HG03342 (cell line): ENCODE data around the gene ARID2.

Source experiments
- ATAC-seq: cut with Tn5 transposase; IDR thresholded peaks from one replicate; pipeline ENCODE4 v1.9.1; 2021; ENCODE audit warnings: mild to moderate bottlenecking, moderate library complexity; ENCODE audit not compliant: unreplicated experiment

ARID2 gene

DNA sequence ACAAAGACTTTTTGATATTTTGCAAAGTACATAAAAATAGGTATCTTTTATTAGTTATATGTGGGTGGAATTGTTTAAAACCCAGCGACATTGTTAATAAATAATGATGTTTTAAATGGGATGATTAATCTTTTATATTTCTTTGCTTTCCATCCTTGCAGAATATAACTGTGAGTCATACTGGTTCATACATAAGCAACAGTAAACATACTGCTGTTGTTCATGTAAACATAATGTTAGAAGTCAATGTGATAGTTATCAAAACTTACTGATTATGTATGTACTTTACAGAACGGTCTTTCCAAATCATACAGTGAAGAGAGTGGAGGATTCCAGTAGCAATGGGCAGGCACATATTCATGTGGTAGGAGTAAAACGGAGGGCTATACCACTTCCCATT, 119.8 kb downstream of the ARID2 start:
- no peak for ATAC-seq

DNA sequence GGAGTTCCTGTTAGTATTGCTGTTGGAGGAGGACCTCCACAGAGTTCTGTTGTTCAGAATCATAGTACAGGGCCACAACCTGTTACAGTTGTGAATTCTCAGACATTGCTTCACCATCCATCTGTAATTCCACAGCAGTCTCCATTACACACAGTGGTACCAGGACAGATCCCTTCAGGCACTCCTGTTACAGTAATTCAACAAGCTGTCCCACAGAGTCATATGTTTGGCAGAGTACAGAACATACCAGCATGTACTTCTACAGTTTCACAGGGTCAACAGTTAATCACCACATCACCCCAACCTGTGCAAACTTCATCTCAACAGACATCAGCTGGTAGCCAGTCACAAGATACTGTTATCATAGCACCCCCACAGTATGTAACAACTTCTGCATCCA, 120.8 kb downstream of the ARID2 start:
- ATAC-seq = no peak

DNA sequence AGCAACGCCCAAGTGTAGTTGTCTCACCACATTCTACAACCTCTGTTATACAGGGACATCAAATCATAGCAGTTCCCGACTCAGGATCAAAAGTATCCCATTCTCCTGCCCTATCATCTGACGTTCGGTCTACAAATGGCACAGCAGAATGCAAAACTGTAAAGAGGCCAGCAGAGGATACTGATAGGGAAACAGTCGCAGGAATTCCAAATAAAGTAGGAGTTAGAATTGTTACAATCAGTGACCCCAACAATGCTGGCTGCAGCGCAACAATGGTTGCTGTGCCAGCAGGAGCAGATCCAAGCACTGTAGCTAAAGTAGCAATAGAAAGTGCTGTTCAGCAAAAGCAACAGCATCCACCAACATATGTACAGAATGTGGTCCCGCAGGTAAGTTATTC, 123.0 kb downstream of the ARID2 start:
- ATAC-seq = no peak

DNA sequence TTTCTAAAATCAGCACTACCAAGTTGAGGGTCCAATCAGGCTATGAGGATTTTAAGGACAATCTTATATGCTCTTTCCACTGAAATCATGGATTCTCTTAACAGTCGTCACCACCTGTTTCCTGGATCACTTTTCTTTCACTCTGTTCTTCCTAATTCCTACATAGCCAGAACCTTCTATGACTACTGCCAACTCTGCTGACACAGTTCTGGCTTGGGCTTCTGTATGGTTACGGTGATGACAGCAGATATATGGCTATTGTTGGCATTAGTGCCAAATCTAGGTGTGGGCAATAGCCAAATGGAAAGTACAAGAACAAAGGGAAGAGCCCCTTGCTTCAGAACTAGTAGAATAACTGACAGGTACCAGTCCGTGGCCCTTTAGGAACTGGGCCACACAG, 124.0 kb downstream of the ARID2 start:
- ATAC-seq = no peak

DNA sequence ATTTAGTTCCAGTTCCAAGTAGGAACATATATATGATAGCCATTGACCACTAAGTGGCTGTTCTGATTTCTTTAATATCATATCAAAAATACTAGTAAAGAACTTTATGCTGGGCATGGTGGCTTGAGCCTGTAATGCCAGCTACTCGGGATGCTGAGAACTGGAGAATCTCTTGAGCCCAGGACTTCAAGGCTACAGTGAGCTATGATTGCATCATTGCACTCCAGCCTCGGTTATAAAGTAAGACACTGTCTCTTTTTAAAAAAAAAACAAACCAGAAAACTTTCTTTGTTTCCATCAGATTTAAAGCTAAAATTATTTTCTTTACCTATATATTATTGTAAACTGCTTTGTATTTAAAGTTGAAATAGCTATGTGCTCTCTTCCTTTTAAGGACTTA, 133.8 kb downstream of the ARID2 start:
- no peak for ATAC-seq

DNA sequence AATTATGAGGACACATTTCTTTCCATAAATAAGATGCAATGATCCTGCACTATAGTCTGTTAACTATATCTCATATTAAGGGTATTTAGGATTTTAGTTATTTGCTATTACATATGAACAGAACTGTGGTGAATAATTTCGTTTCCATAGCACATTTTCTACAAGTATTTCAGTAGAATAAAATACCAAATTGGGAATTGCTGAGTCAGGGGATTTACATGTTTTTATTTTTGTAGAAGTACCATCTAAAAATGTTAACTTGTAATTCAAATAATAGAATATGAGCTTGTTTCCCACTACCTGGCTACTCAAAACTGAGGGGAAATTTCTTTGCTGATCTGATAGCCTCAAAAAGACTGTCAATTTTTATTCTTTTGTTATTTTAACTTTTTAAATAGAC, 136.8 kb downstream of the ARID2 start:
- no peak for ATAC-seq

DNA sequence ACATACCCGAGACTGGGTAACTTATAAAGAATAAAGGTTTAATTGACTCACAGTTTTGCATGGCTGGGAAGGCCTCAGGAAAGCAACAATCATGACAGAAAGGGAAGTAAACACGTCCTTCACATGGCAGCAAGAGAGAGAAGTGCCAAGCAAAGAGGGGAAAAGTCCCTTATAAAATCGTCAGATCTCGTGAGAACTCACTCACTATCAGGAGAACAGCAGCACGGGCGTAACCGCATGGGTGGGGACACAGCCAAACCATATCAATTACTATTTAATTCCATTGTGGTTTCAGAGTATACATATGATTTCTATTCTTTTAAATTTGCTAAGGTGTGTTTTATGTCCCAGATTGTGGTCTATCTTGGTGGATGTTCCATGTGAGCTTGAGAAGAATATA, 142.9 kb downstream of the ARID2 start:
- ATAC-seq = no peak

DNA sequence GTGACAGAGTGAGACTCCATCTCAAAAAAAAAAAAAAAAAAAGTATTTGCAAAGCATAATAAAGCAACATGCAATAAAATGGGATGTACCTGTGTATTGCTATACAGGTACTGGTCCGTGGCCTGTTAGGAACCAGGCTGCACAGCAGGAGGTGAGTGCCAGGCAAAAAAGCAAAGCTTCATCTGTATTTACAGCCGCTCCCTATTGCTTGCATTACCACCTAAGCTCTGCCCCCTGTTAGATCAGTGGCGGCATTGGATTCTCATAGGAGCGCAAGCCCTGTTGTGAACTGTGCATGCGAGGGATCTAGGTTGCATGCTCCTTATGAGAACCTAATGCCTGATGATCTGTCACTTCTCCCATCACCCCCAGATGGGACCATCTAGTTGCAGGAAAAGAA, 147.6 kb downstream of the ARID2 start:
- no peak for ATAC-seq

DNA sequence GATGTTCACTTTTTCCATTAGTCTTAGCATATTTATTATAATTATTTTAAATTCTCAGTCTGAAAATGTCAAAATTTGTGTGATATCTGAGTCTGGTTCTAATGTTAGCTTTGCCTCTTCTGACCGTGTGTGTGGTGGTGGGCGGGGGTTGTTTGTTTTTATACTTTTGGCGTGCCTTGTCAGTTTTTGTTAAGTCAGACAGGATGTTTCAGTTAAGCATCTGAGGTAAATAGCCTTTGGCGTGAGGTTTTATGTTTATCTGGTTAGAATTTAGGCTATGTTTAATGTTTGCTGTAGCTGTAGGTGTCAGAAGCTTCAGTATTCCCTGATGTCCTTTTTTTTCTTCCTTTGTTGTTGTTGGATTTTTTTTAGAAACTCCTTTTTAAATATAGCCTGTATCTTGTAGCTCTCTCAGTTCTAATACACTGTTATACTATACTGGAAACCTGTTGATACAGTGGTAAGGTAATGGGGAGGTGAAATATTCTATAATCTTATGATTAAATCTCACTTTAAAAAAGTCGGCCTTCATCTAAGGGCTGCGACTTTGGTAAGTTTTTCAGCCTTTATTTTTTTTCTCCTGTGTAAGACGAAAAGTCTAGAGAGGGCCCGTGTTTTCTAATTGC, 149.2 kb downstream of the ARID2 start:
- no peak for ATAC-seq

DNA sequence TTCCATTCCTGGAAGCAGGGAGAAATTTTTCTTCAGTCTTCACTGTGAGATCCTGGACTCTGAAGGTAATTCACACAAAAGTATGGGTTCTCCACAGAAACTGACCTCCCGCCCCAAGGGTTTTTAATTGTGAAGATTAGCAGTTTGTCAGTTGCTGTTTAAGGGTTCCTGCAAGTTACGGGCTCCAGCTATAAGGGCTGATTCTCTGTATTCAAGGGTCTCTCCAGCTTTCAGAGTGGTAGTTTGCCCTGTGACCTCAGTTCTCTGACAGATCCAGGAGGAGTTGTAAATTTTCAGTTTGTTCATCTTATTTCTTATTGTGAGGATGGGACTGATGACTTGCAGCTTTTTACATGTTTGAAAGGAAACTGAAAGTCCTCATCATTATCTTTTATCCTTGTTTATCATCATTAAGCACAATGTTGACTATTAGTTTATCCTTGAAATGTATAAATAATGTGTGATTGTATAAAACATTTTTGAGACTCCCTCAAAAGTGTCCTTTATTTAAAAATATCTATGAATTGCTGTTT, 149.9 kb downstream of the ARID2 start:
- ATAC-seq = no peak

DNA sequence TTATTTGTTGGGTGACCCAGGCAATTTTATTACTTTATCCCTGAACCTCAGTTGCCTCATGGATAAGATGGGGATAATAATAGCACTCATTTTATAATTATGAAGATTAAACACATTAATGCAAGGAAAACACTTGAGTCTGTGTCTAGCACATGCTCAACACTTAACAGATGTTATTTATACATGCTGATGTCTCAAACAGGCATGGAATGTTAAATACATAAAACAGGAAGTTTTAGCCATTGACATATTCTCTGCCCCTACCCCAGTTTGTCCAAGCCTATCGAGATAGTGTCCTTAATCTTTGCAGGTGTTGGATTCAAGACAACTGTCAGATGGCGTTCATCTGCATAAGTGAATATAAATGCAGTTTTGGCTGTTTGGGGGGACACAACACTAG, 151.0 kb downstream of the ARID2 start:
- ATAC-seq = no peak

DNA sequence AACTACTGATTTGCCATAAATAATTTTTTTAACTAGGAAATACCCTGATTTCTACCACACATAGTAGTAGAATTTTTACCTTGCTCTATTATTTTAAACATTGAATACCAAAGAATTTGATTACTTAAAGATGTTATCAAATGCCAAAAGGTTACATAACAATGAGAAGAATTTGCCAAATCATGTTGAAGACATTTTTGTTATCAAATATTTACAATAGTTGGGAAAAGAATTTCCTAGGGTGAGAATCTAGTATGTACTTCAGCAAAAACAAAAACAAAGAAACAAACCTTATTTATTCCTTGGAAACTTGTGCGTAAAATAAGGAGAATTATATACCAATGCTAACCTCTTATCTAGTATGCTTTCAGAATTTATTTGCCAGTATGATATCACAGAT, 153.7 kb downstream of the ARID2 start:
- no peak for ATAC-seq

DNA sequence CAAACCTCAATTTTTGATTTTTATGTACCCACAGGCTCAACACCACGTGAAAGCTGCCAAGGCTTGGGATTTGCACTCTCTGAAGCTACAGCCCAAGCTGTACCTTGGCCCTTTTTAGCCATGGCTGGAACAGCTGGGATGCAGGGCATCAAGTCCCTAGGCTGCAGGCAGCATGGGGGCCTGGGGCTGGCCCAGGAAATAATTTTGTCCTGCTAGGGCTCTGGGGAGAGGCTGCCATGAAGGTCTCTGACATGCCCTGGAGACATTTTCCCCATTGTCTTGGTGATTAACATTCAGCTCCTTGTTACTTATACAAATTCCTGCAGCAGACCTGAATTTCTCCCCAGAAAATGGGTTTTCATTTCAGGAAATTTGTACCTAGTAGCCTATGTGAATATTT, 157.2 kb downstream of the ARID2 start:
- no peak for ATAC-seq

DNA sequence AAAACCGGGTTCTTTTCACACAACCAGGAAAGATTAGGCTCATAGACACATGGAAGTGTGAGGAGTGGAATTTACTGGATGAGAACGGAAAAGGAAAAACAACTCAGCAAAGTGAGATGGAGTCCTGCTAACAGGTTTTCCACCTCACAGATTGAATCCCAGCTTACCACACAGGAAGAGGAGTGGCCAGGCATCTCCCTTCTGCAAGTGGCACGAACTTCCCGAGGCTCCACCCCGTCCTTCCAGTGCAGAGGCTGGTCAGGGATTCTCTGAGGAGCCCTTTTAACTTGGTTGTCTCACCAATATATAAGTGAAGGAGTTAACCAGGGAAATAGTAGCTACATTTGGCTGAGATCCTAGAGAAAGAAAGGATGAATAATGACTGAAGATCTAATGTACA, 158.0 kb downstream of the ARID2 start:
- no peak for ATAC-seq

DNA sequence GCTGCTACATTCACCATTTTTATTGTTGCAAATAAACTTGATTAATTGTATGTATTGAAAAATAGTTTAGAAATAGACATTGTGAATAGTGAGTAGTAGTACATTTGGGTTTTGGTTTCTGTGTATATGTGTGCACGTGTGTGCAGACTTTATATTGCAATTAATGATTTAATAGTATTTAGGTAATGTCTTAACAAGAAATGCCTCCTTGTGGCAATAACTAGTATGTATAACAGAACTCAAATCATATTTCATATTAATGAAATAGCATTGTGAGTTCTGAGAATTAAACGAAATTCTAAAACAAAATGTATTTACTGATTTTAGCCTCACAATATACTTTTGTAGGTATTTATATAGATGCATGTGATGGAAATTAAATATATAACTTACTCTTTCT, 160.8 kb downstream of the ARID2 start:
- no peak for ATAC-seq

DNA sequence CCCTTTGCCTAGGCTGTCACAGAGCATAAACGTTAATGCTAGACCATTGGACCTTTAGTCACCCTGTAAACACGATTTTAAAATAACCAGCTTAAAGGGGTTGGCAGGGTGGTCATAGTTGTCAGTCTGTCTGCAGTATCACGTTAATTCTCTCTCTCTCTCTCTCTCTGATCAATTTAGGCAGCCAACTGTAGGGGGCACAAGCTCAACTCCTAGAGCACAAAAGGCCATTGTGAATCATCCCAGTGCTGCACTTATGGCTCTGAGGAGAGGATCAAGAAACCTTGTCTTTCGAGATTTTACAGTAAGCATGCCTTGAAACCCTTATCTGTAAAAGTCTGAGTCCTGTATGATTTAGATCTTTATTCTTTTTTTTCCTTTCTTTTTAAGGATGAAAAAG, 163.7 kb downstream of the ARID2 start:
- ATAC-seq = no peak

DNA sequence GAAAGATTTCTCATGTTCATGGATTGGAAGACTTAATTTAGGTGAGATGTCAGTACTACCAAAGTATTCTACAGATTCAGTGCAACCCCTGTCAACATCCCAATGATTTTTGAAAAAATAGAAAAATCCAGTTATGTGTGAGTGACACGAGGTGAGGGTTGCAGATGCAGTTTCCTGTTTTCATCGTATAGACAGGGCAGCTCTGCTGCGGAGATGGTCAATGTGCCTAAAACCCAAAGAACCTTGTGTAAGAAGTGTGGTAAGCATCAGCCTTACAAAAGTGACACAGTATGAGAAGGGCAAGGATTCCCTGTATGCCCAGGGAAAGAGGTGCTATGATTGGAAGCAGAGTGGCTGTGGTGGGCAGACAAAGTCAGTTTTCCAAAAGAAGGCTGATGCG, 166.5 kb downstream of the ARID2 start:
- ATAC-seq = no peak

DNA sequence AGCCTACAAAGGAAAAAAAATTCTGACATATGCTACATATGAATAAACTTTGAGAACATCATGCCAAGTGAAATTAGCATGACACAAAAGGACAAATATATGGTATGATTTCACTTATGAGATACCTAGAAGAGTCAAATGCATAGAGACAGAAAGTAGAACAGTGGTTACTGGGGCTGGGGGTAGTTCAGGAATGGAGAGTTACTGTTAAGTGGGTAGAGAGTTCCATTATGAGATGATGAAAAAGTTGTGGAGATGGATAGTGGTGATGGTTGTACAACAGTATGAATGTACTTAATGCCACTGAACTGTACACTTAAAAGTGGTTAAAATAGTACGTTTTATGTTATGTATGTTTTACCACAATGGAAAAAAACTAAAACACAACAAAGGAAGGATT, 168.6 kb downstream of the ARID2 start:
- ATAC-seq = no peak

DNA sequence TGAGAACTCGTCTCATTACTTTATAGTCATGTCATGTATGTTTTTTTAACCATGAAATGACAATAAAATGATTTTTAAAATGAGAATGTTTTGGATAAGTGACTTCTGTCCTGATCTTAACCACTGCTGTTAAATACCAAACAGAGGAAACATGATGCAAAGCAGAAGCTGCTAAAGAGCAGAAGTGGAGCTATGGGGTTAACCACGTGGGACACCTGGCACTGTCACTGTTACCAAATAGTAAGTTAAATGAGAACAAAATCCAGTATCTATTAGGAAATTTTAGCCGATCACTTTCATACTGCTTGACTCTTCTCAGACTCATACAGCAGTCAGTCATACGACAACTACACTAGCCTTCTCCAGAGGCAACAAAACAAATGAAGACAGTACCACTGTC, 178.4 kb downstream of the ARID2 start:
- peak; percentile 79 for ATAC-seq

DNA sequence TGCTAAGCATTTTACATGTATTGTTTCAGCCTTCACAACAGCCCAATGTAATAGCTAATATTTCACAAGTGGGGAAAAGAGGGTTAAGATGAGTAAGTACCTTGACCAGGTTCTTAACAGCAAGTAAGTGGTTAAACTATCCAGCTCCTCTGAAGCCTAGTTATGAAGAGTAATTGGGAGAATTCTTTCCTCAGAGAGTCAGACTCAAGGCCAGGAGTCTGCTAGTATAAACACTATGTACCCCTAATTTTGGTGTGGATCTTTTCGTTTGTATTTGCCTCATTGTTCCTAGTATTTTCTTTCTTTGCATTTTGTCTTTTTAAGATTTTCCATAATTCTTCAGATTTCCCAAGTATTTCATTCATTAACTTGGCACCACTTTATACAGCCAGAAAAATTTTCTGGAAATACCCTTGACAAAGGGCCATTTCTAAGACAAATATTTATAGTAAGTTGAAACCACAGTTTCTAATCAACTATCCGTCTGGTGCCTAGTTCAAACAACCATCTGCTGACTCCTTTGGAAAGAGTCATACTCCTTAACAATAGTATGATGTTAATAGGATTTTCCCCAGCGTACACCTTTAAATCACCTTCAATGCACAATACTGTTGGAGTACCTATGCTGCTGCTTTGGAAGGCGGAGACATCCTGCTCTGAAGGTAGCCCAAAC, 179.7 kb downstream of the ARID2 start:
- no peak for ATAC-seq

DNA sequence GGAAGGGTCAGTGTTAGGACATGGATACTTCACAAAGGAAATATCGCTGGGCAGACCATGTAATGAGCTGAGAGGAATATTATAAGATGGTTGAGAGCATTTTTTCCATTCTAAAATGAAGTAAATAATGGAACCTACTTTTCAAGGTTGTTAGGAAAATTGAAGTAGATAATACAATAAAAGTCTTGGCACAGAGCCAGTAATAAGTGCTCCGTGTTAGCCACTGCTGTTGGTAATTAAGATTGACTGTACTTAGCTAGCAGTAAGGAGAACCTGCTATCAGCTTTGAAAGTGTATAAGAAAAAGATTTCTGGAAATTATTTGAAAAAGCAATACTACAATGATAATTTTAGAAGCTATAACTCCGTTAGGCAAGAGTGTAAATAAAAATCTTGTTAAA, 183.3 kb downstream of the ARID2 start:
- no peak for ATAC-seq

DNA sequence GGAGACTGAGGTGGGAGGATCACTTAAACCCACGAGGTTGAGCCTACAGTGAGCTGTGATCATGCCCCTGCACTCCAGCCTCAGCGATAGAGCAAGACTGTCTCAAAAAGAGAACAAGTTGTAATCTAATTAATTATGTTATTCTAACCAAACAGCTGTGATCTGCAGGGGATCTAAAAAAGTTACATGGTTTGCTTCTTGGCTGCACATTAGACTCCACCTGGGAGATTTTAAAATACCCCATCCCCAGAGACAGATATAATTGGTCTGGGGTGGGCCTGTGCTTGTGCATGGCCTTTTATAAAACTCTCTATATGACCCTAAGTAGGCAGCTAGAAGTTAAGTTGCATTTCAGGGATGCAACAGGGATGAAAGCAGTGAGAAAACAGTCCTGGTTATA, 184.1 kb downstream of the ARID2 start:
- no peak for ATAC-seq

DNA sequence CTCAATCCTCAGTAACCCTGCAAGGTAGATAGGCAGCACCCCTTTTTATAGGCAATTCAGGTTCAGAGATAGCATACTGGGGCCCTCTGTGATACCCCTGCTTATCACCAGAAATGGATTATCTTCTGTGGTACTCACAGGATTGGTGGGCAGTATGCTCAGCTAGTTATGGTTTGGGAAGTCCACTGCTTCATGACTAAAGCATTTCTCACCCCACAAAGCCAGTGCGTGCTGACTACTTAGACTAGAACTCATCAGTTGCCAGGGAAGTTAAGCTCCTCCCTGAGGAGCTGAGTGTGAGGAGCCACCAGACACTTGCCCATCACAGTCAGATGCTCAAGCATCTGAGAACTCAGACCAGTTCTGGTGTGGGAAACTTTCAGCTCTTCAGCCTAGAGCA, 184.6 kb downstream of the ARID2 start:
- ATAC-seq = peak; percentile 57
